Nephron progenitor cell (in vitro differentiated cells): ENCODE measurements around the gene GFRA1.

Experiments used
- DNase-seq: peaks from one replicate; pipeline ENCODE4 v3.0.0; 2021
- H3K27ac Mint-ChIP-seq: 2 replicates; pipeline ENCODE4 v1.8.0; 2021; ENCODE audit warnings: mild to moderate bottlenecking, moderate library complexity, mixed read lengths
- H3K27me3 Mint-ChIP-seq: 2 replicates; pipeline ENCODE4 v1.8.0; 2021; ENCODE audit warnings: mild to moderate bottlenecking, low read depth, mixed read lengths; ENCODE audit not compliant: poor library complexity
- H3K36me3 Mint-ChIP-seq: 2 replicates; pipeline ENCODE4 v1.8.0; 2021; ENCODE audit warnings: low read depth, mixed read lengths
- H3K4me1 Mint-ChIP-seq: 2 replicates; pipeline ENCODE4 v1.8.0; 2021; ENCODE audit warnings: mixed read lengths
- H3K4me3 Mint-ChIP-seq: 2 replicates; pipeline ENCODE4 v1.8.0; 2021; ENCODE audit warnings: mild to moderate bottlenecking, moderate library complexity, mixed read lengths
- H3K9me3 Mint-ChIP-seq: 2 replicates; pipeline ENCODE4 v1.8.0; 2021; ENCODE audit warnings: mild to moderate bottlenecking, moderate library complexity, mixed read lengths
- CTCF ChIP-seq: fragments of 200-600 bp; sonication (generic); IDR thresholded peaks from 2 replicates; pipeline ENCODE4 v1.5.0; 2021; ENCODE audit warnings: antibody characterized with exemption

GFRA1 gene

GRCh38 chr10:116221053-116221452, 52.0 kb downstream of the GFRA1 start:
- DNase-seq: no peak
- H3K27ac Mint-ChIP-seq: no peak overlapping the region
- TF ChIP-seq CTCF: no peak

GRCh38 chr10:116216676-116217075, 56.3 kb downstream of the GFRA1 start:
- H3K36me3 Mint-ChIP-seq: no peaks in the 10 kb centered on the region
- H3K9me3 Mint-ChIP-seq: no peaks in the 10 kb centered on the region
- H3K27ac Mint-ChIP-seq: no peak overlapping the region
- H3K4me3 Mint-ChIP-seq: no peak overlapping the region
- H3K4me1 Mint-ChIP-seq: peaks cover 25% of the 10 kb centered on the region
- no peak for TF ChIP-seq CTCF
- peaks cover 10% of the 10 kb centered on the region for H3K27me3 Mint-ChIP-seq
- no peak for DNase-seq

More at GRCh38 chr10:116221053-116221452, 52.0 kb downstream of the GFRA1 start:
- Mint-ChIP-seq H3K9me3 (peaks cover 1% of the 10 kb centered on the region), H3K4me3 (no peak overlapping the region), H3K4me1 (peaks cover 15% of the 10 kb centered on the region), H3K27me3 (peaks cover 12% of the 10 kb centered on the region), H3K36me3 (no peaks in the 10 kb centered on the region)

- TF ChIP-seq CTCF: no peak
- Mint-ChIP-seq H3K36me3 (no peaks in the 10 kb centered on the region), H3K9me3 (no peaks in the 10 kb centered on the region), H3K27me3 (peaks cover 10% of the 10 kb centered on the region), H3K4me3 (no peak overlapping the region), H3K4me1 (peaks cover 23% of the 10 kb centered on the region), H3K27ac (no peak overlapping the region)
- no peak for DNase-seq
These were observed 57.4 kb downstream of the GFRA1 start for GRCh38 chr10:116215651-116216050.

- no peak for DNase-seq
- no peak overlapping the region for H3K27ac Mint-ChIP-seq
- H3K4me1 Mint-ChIP-seq: peaks cover 48% of the 10 kb centered on the region
- H3K9me3 Mint-ChIP-seq: no peaks in the 10 kb centered on the region
- no peak overlapping the region for H3K4me3 Mint-ChIP-seq
- no peak for TF ChIP-seq CTCF
- peaks cover 10% of the 10 kb centered on the region for H3K27me3 Mint-ChIP-seq
- no peaks in the 10 kb centered on the region for H3K36me3 Mint-ChIP-seq
These were observed 61.3 kb downstream of the GFRA1 start for GRCh38 chr10:116211682-116212081.

- Mint-ChIP-seq H3K4me3 (no peak overlapping the region), H3K4me1 (peaks cover 43% of the 10 kb centered on the region), H3K27me3 (peaks cover 10% of the 10 kb centered on the region), H3K27ac (no peak overlapping the region), H3K36me3 (no peaks in the 10 kb centered on the region), H3K9me3 (no peaks in the 10 kb centered on the region)
- no peak for TF ChIP-seq CTCF
- no peak for DNase-seq
These were observed 62.2 kb downstream of the GFRA1 start for GRCh38 chr10:116210588-116211346.

- Mint-ChIP-seq H3K27ac (no peak overlapping the region), H3K9me3 (no peaks in the 10 kb centered on the region), H3K27me3 (peaks cover 10% of the 10 kb centered on the region), H3K4me1 (peaks cover 38% of the 10 kb centered on the region), H3K36me3 (no peaks in the 10 kb centered on the region), H3K4me3 (no peak overlapping the region)
- DNase-seq: no peak
- TF ChIP-seq CTCF: no peak
These were observed 63.2 kb downstream of the GFRA1 start for GRCh38 chr10:116209781-116210180.
